VCaP (cell line): ENCODE data around the gene SERPINA5.

Experiments used
- H3K27ac ChIP-seq: fragments of 450-650 bp; 2 replicates; pipeline ENCODE4 v1.5.1; 2017
- CTCF ChIP-seq: fragments of 450-650 bp; conservative IDR thresholded peaks from 2 replicates; pipeline ENCODE4 v1.5.1; 2017; ENCODE audit warnings: mild to moderate bottlenecking, moderate library complexity

SERPINA5 gene

GRCh38 chr14:94578712-94579111 is 2.5 kb upstream of the SERPINA5 start:
- H3K27ac ChIP-seq: no peak overlapping the region
- no peak for TF ChIP-seq CTCF

- no peak overlapping the region for H3K27ac ChIP-seq
- no peak for TF ChIP-seq CTCF
Observed at GRCh38 chr14:94582199-94582750, 1.0 kb downstream of the SERPINA5 start.

- no peak overlapping the region for H3K27ac ChIP-seq
- no peak for TF ChIP-seq CTCF
Observed at GRCh38 chr14:94582851-94583250, 1.6 kb downstream of the SERPINA5 start.

- no peak for TF ChIP-seq CTCF
- no peak overlapping the region for H3K27ac ChIP-seq
Observed at GRCh38 chr14:94583557-94583956, 2.3 kb downstream of the SERPINA5 start.

GRCh38 chr14:94584591-94585280 is 3.5 kb downstream of the SERPINA5 start:
- no peak overlapping the region for H3K27ac ChIP-seq
- TF ChIP-seq CTCF: no peak

GRCh38 chr14:94586635-94587034 is 5.4 kb downstream of the SERPINA5 start:
- TF ChIP-seq CTCF: no peak
- no peak overlapping the region for H3K27ac ChIP-seq

GRCh38 chr14:94588311-94588710 is 7.1 kb downstream of the SERPINA5 start:
- TF ChIP-seq CTCF: no peak
- H3K27ac ChIP-seq: no peak overlapping the region
